PC-3 (cell line): ENCODE data around the gene SIGLEC6. TPM values are rescaled to one million over a fixed set of nuclear protein-coding genes. Genes with fewer than 3 reads are reported as not detected.

Experiments
- ATAC-seq: fragments of 200-7000 bp; cut with Tn5 transposase; 2 replicates; pipeline ENCODE4 v1.9.1; 2020; ENCODE audit warnings: mild to moderate bottlenecking, moderate library complexity
- BruUV-seq: library from RNA; stranded (reverse); fragments of 400-500 nt; replicated peaks from 2 replicates; lab custom pipeline; 2021; lab: Mats Ljungman, UMichigan
- CTCF ChIA-PET: fragments of 300-600 bp; sonication (Branson Sonifier 250); formaldehyde crosslinking; loops from one replicate; lab custom pipeline; 2022; ENCODE audit warnings: antibody characterized with exemption; lab: Charles Lee
- POLR2A ChIA-PET: fragments of 300-600 bp; sonication (Branson Sonifier 250); formaldehyde crosslinking; loops from one replicate; lab custom pipeline; 2022; ENCODE audit warnings: antibody characterized with exemption; ENCODE audit not compliant: unreplicated experiment; lab: Charles Lee
- DNase-seq: peaks from one replicate; pipeline ENCODE4 v3.0.0-alpha.2; 2015
- H2AFZ ChIP-seq: fragments of 300-600 bp; sonication (generic); 2 replicates; pipeline ENCODE4 v1.6.0; 2016; ENCODE audit warnings: antibody characterized with exemption, low read length
- H3F3A ChIP-seq: fragments of 300-600 bp; sonication (generic); one replicate; pipeline ENCODE4 v1.6.0; 2017; ENCODE audit warnings: antibody characterized with exemption, low read length, control low read depth, mild to moderate bottlenecking; ENCODE audit not compliant: unreplicated experiment
- H3K27ac ChIP-seq: fragments of 300-600 bp; sonication (generic); 2 replicates; pipeline ENCODE4 v1.5.1; 2016; ENCODE audit warnings: mild to moderate bottlenecking, low read length
- H3K27me3 ChIP-seq: fragments of 300-600 bp; sonication (generic); 2 replicates; pipeline ENCODE4 v1.6.1; 2016; ENCODE audit warnings: low read length, mixed read lengths
- H3K36me3 ChIP-seq: fragments of 300-600 bp; sonication (generic); 2 replicates; pipeline ENCODE4 v1.6.1; 2016; ENCODE audit warnings: low read depth, mixed run types, low read length, mixed read lengths
- H3K4me1 ChIP-seq: fragments of 300-600 bp; sonication (generic); 2 replicates; pipeline ENCODE4 v1.5.1; 2016; ENCODE audit warnings: low read length; ENCODE audit not compliant: insufficient read depth
- H3K4me2 ChIP-seq: fragments of 300-600 bp; sonication (generic); 2 replicates; pipeline ENCODE4 v1.6.0; 2016; ENCODE audit warnings: low read length
- H3K4me3 ChIP-seq: fragments of 300-600 bp; sonication (generic); 2 replicates; pipeline ENCODE4 v1.5.1; 2016; ENCODE audit warnings: mild to moderate bottlenecking, low read length, mixed read lengths
- H3K79me2 ChIP-seq: fragments of 300-600 bp; sonication (generic); 2 replicates; pipeline ENCODE4 v1.6.1; 2017; ENCODE audit warnings: low read length, mixed read lengths
- H3K9ac ChIP-seq: fragments of 300-600 bp; sonication (generic); 2 replicates; pipeline ENCODE4 v1.6.0; 2016; ENCODE audit warnings: mild to moderate bottlenecking, low read length
- H3K9me2 ChIP-seq: fragments of 300-600 bp; sonication (generic); replicated peaks from 2 replicates; pipeline ENCODE4 v1.6.1; 2016; ENCODE audit warnings: mixed run types, low read length, mixed read lengths
- H3K9me3 ChIP-seq: fragments of 300-600 bp; sonication (generic); 2 replicates; pipeline ENCODE4 v1.6.1; 2016; ENCODE audit warnings: low read length, mixed read lengths
- H4K20me1 ChIP-seq: fragments of 300-600 bp; sonication (generic); 2 replicates; pipeline ENCODE4 v1.6.1; 2016; ENCODE audit warnings: low read length, mixed read lengths
- EZH2 ChIP-seq: fragments of 300-600 bp; sonication (generic); IDR thresholded peaks from one replicate; pipeline ENCODE4 v1.6.1; 2017; ENCODE audit warnings: antibody characterized with exemption, mild to moderate bottlenecking, low read length; ENCODE audit not compliant: unreplicated experiment
- EZH2phosphoT487 ChIP-seq: fragments of 300-600 bp; sonication (generic); IDR thresholded peaks from 2 replicates; pipeline ENCODE4 v1.6.1; 2018; ENCODE audit warnings: mild to moderate bottlenecking, antibody characterized with exemption, low read length, borderline replicate concordance
- intact Hi-C: fragments of 100-400 bp; cut with micrococcal nuclease; formaldehyde crosslinking; loops from 2 replicates; pipeline ENCODE4 v1.9.0; 2023
- total RNA-seq: library from RNA; depleted of rRNA; stranded (reverse); fragments of >200 nt; gene quantifications from 2 replicates; pipeline ENCODE4 v1.2.3, GENCODE V29; 2014
- TF ChIP-seq, protein P1 (sequence below): fragments of 300-600 bp; sonication (generic); conservative IDR thresholded peaks from 2 replicates; pipeline ENCODE4 v1.5.1; 2017; ENCODE audit warnings: antibody characterized with exemption, low read depth, mild to moderate bottlenecking, low read length

SIGLEC6 gene
- total RNA-seq, 1 experiment from 2014 or later, result not detected

DNA sequence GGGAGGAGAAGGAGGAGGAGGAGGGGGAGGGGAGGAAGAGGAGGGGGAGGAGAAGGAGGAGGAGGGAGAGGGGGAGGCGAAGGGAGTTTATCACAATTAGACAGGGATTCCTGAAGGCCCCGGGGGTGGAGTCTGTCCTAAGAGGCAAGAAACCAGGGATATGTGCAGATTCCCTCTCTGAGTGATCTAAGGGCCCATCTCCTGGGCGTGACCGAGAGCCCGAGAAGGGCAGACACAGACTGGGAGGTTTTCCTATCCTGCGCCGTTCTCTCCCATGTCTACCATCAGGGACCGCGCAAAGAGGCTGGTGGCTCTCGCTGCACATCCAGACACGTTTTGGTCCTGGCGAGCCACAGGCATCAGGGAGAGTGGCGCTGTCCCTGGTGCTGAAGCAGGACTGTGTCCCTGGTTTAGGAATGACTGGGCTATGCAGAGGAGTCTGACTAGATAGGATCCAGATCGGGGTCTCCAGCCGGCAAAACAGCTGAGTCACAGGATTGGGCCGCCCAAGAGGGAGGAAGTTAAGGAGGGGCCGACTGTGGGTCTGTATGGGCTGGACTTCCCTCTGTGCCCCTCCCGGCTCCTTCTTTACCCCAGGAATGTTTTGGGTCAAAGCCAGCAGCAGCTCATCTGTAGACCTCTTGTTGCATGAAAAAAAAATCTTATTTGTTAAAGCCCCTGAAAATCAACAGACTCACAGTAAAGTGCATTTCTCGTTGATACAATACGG is 21.7 kb upstream of the SIGLEC6 start:
- ChIA-PET POLR2A (no interaction called here), CTCF (no interaction called here)
- H3K9me2 ChIP-seq, result no peaks in the 10 kb centered on the region
- no peak overlapping the region for H3K4me3 ChIP-seq
- BruUV-seq, result no TSS peak
- H4K20me1 ChIP-seq, result no peaks in the 10 kb centered on the region
- no peaks in the 10 kb centered on the region for H3K36me3 ChIP-seq
- TF ChIP-seq EZH2 (no peak), EZH2phosphoT487 (no peak)
- TF ChIP-seq, protein P1, sequence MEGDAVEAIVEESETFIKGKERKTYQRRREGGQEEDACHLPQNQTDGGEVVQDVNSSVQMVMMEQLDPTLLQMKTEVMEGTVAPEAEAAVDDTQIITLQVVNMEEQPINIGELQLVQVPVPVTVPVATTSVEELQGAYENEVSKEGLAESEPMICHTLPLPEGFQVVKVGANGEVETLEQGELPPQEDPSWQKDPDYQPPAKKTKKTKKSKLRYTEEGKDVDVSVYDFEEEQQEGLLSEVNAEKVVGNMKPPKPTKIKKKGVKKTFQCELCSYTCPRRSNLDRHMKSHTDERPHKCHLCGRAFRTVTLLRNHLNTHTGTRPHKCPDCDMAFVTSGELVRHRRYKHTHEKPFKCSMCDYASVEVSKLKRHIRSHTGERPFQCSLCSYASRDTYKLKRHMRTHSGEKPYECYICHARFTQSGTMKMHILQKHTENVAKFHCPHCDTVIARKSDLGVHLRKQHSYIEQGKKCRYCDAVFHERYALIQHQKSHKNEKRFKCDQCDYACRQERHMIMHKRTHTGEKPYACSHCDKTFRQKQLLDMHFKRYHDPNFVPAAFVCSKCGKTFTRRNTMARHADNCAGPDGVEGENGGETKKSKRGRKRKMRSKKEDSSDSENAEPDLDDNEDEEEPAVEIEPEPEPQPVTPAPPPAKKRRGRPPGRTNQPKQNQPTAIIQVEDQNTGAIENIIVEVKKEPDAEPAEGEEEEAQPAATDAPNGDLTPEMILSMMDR, result no peak
- H3K27me3 ChIP-seq, result peaks cover 19% of the 10 kb centered on the region; the same call in 1 of the 2 replicates
- no peak overlapping the region for H3K9ac ChIP-seq
- no peaks in the 10 kb centered on the region for H3K9me3 ChIP-seq
- no peak overlapping the region for H2AFZ ChIP-seq
- no peaks in the 10 kb centered on the region for H3K4me1 ChIP-seq
- intact Hi-C loops, result no loop called here
- no peaks in the 10 kb centered on the region for H3F3A ChIP-seq
- DNase-seq (peak; percentile 84), ATAC-seq (peak; percentile 73)
- no peaks in the 10 kb centered on the region for H3K79me2 ChIP-seq
- H3K4me2 ChIP-seq, result no peak overlapping the region
- no peak overlapping the region for H3K27ac ChIP-seq

DNA sequence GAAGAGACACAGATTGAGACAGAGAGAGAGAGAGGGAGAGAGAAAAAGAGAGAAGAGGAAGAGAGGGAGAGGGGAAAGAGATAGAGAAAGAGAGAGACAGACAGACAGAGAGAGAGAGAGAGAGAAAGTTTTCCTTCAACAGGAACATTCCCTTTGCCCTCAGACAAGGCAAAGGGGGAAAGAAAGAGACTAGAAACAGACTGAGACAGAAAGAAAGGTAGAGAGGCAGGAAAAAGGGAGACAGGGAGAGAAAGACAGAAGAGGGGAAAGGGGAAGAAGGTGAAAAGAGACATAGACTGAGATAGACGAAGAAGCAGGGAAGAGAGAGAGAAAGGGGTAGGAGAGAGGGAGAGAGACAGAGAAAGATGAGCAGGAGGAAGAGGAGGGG is 21.1 kb upstream of the SIGLEC6 start:
- DNase-seq (no peak), ATAC-seq (no peak)
- TF ChIP-seq EZH2, result no peak
- TF ChIP-seq, protein P1, result no peak
- intact Hi-C loops, result no loop called here
- Histone ChIP-seq H4K20me1 (no peaks in the 10 kb centered on the region), H3K9me3 (no peaks in the 10 kb centered on the region), H3K4me2 (no peak overlapping the region), H3K79me2 (no peaks in the 10 kb centered on the region), H3F3A (no peaks in the 10 kb centered on the region), H3K27ac (no peak overlapping the region), H3K4me1 (peaks cover 2% of the 10 kb centered on the region), H3K27me3 (peaks cover 17% of the 10 kb centered on the region; the same call in 1 of the 2 replicates), H2AFZ (no peak overlapping the region), H3K9me2 (no peaks in the 10 kb centered on the region), H3K9ac (no peak overlapping the region), H3K36me3 (no peaks in the 10 kb centered on the region), H3K4me3 (no peak overlapping the region)
- CTCF ChIA-PET, result no interaction called here
- BruUV-seq, result no TSS peak
- POLR2A ChIA-PET, result no interaction called here

DNA sequence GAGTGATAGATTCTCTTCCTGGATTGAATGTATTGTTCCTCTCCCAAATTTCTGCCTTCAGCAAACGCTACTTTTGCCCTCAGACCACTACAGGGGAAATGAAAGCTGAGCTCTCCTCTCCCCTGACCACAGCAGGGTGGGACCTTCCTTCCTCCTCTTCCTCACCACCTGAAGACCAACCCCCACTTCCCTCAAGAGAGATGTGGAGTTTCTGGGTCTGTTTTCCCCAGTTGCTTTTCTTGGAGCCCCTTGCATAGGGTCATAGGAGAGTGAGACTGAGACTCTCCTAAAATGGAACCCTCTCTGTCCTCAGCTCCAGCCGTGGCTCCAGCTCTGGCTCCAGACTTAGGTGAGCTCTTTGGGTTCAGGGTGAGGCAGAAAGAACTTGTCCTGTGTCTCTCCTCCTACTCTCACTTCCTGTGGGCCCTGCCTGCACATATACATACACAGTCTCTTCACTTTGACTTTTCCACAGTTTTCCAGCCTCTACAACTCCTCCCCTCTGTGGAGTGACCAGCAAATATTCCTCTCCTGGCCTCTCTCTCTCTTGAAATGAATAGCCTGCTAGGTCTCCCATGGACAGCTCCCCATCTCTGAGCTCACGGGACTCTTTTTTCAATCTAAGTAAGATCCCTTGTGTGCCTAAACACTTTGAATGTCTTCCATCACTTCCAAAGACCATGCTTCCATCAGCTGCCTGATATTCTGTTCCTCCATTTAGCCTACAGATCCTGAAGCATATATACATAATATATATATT is 20.4 kb upstream of the SIGLEC6 start:
- H3K4me2 ChIP-seq, result no peak overlapping the region

More for the DNA sequence above, 20.4 kb upstream of the SIGLEC6 start:
- Histone ChIP-seq H3K4me1 (peaks cover 9% of the 10 kb centered on the region), H3K27me3 (peaks cover 14% of the 10 kb centered on the region; the same call in 1 of the 2 replicates), H3K79me2 (no peaks in the 10 kb centered on the region), H3K36me3 (no peaks in the 10 kb centered on the region), H3F3A (no peaks in the 10 kb centered on the region), H2AFZ (no peak overlapping the region), H3K9me2 (no peaks in the 10 kb centered on the region), H3K4me3 (no peak overlapping the region), H4K20me1 (no peaks in the 10 kb centered on the region), H3K27ac (no peak overlapping the region), H3K9ac (no peak overlapping the region), H3K9me3 (no peaks in the 10 kb centered on the region)
- no TSS peak for BruUV-seq
- ChIA-PET CTCF (no interaction called here), POLR2A (no interaction called here)
- intact Hi-C loops, result no loop called here
- DNase-seq (no peak), ATAC-seq (no peak)
- TF ChIP-seq EZH2 (no peak), EZH2phosphoT487 (no peak)
- TF ChIP-seq, protein P1, result no peak
